Measurements from ENCODE around the gene LRRC1.
"Not testable (repeated sequence)": the region's sequence is repeated elsewhere in the genome, so short reads cannot be mapped to it uniquely, and the experiment has no call there.

DNA sequence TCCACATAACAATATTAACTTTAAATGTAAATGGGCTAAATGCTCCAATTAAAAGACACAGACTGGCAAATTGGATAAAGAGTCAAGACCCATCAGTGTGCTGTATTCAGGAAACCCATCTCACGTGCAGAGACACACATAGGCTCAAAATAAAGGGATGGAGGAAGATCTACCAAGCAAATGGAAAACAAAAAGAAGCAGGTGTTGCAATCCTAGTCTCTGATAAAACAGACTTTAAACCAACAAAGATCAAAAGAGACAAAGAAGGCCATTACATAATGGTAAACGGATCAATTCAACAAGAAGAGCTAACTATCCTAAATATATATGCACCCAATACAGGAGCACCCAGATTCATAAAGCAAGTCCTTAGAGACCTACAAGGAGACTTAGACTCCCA, 18.7 kb upstream of the LRRC1 start:
- TF ChIP-seq, protein P1, sequence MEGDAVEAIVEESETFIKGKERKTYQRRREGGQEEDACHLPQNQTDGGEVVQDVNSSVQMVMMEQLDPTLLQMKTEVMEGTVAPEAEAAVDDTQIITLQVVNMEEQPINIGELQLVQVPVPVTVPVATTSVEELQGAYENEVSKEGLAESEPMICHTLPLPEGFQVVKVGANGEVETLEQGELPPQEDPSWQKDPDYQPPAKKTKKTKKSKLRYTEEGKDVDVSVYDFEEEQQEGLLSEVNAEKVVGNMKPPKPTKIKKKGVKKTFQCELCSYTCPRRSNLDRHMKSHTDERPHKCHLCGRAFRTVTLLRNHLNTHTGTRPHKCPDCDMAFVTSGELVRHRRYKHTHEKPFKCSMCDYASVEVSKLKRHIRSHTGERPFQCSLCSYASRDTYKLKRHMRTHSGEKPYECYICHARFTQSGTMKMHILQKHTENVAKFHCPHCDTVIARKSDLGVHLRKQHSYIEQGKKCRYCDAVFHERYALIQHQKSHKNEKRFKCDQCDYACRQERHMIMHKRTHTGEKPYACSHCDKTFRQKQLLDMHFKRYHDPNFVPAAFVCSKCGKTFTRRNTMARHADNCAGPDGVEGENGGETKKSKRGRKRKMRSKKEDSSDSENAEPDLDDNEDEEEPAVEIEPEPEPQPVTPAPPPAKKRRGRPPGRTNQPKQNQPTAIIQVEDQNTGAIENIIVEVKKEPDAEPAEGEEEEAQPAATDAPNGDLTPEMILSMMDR (conservative IDR thresholded peaks at IDR 0.05; ENCODE audit: low read depth, low read length): not testable (repeated sequence)
- TF ChIP-seq EZH2 (IDR thresholded peaks at IDR 0.05; ENCODE audit: low read length, unreplicated experiment); EZH2phosphoT487 (IDR thresholded peaks at IDR 0.05; ENCODE audit: borderline replicate concordance, low read length): not testable (repeated sequence)

All from PC-3 (cell line).